Endothelial cell (in vitro differentiated cells): ENCODE results near the gene GPER1. TPM values are rescaled to one million over a fixed set of nuclear protein-coding genes. Genes with fewer than 3 reads are reported as not detected.

Source experiments
- DNase-seq: peaks from one replicate; pipeline ENCODE4 v3.0.0; 2021; ENCODE audit warnings: low spot score
- H3K27ac Mint-ChIP-seq: one replicate; pipeline ENCODE4 v1.8.0; 2021; ENCODE audit warnings: mixed read lengths, inconsistent platforms; ENCODE audit not compliant: unreplicated experiment
- H3K27me3 Mint-ChIP-seq: one replicate; pipeline ENCODE4 v1.8.0; 2021; ENCODE audit warnings: mild to moderate bottlenecking, moderate library complexity, mixed read lengths, inconsistent platforms; ENCODE audit not compliant: unreplicated experiment
- H3K36me3 Mint-ChIP-seq: one replicate; pipeline ENCODE4 v1.8.0; 2021; ENCODE audit warnings: mild to moderate bottlenecking, low read depth, mixed read lengths, inconsistent platforms; ENCODE audit not compliant: unreplicated experiment
- H3K4me1 Mint-ChIP-seq: one replicate; pipeline ENCODE4 v1.8.0; 2021; ENCODE audit warnings: mild to moderate bottlenecking, mixed read lengths, inconsistent platforms; ENCODE audit not compliant: unreplicated experiment
- H3K4me3 Mint-ChIP-seq: one replicate; pipeline ENCODE4 v1.8.0; 2021; ENCODE audit warnings: mild to moderate bottlenecking, mixed read lengths, inconsistent platforms; ENCODE audit not compliant: unreplicated experiment
- H3K9me3 Mint-ChIP-seq: one replicate; pipeline ENCODE4 v1.8.0; 2021; ENCODE audit warnings: mixed read lengths, inconsistent platforms; ENCODE audit not compliant: unreplicated experiment
- total RNA-seq: library from RNA; stranded (reverse); fragmentation: NEBNext Ultra II Directional; extraction: Animal tissue kit (Norgen Biotek cat#: 25700); gene quantifications from one replicate; pipeline ENCODE4 v1.2.1, GENCODE V29; 2021; ENCODE audit not compliant: unreplicated experiment
- TF ChIP-seq, protein P1 (sequence below): fragments of 200-600 bp; sonication (generic); IDR thresholded peaks from one replicate; pipeline ENCODE4 v1.5.0; 2021; ENCODE audit warnings: antibody characterized with exemption; ENCODE audit not compliant: unreplicated experiment

GPER1 gene
- total RNA-seq, 1 donor from 2014 or later, result 0.72 TPM

GRCh38 chr7:1094870-1095269 lies 7.0 kb downstream of the GPER1 start:
- H3K27me3 Mint-ChIP-seq, result peaks cover 7% of the 10 kb centered on the region
- no peak for DNase-seq
- no peaks in the 10 kb centered on the region for H3K9me3 Mint-ChIP-seq
- TF ChIP-seq, protein P1, sequence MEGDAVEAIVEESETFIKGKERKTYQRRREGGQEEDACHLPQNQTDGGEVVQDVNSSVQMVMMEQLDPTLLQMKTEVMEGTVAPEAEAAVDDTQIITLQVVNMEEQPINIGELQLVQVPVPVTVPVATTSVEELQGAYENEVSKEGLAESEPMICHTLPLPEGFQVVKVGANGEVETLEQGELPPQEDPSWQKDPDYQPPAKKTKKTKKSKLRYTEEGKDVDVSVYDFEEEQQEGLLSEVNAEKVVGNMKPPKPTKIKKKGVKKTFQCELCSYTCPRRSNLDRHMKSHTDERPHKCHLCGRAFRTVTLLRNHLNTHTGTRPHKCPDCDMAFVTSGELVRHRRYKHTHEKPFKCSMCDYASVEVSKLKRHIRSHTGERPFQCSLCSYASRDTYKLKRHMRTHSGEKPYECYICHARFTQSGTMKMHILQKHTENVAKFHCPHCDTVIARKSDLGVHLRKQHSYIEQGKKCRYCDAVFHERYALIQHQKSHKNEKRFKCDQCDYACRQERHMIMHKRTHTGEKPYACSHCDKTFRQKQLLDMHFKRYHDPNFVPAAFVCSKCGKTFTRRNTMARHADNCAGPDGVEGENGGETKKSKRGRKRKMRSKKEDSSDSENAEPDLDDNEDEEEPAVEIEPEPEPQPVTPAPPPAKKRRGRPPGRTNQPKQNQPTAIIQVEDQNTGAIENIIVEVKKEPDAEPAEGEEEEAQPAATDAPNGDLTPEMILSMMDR, result no peak
- peaks cover 14% of the 10 kb centered on the region for H3K4me1 Mint-ChIP-seq
- H3K36me3 Mint-ChIP-seq, result peaks cover 25% of the 10 kb centered on the region
- H3K27ac Mint-ChIP-seq, result peak overlapping the region; percentile 70
- no peak overlapping the region for H3K4me3 Mint-ChIP-seq

- H3K27ac Mint-ChIP-seq, result no peak overlapping the region
- H3K4me3 Mint-ChIP-seq, result no peak overlapping the region
- H3K36me3 Mint-ChIP-seq, result peaks cover 25% of the 10 kb centered on the region
- H3K4me1 Mint-ChIP-seq, result peaks cover 14% of the 10 kb centered on the region
- H3K27me3 Mint-ChIP-seq, result peaks cover 7% of the 10 kb centered on the region
- TF ChIP-seq, protein P1, result no peak
- no peaks in the 10 kb centered on the region for H3K9me3 Mint-ChIP-seq
- no peak for DNase-seq
These were observed 7.8 kb downstream of the GPER1 start for GRCh38 chr7:1095621-1096155.

DNA sequence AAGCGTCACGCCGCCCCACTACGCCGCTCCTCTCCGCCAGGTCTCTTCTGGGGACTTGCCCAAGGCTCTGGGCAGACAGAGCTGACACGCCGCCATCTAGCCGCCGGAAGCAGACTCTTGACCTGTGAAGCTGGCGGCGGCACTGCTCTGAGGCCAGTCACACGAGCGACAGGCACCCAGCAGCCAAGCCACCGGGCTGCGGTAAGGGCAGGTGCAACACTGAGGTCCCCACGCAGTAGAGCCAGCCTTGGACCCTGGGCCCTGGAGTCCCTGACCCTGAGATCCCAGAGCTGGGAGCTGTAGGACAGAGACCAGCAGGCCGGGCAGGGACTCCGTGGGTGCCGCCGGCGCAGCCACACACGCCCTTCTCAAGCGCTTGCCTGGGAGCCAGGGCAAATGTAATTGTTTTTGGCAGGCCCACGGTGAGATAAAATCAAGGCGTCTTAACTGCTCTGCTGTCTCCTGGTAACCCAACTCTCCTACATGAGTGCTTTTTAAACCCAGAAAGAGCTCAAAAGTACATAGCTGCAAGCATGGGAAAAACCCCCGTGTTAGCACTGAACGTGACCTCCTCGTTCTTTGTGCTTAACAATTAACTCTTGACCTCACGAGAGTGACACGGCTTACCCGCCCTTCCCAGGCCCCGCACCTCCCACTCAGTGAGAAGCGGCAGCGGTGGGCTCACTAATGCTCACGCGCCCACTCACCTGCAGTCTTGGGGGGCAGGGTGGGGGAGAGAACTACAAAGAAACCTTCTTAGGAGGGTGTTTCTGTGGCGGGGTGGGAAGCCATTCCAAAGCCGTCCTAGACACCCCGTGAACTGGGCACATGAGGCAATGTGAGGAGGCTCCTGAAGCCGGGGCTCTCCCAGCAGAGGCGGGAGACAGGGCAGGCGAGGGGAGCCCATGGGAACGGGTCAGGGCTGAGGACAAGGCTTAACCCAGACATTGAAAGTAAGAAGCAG lies 8.5 kb downstream of the GPER1 start:
- H3K9me3 Mint-ChIP-seq, result no peaks in the 10 kb centered on the region
- H3K27me3 Mint-ChIP-seq, result peaks cover 8% of the 10 kb centered on the region
- no peak for DNase-seq
- peaks cover 25% of the 10 kb centered on the region for H3K36me3 Mint-ChIP-seq
- H3K4me3 Mint-ChIP-seq, result no peak overlapping the region
- TF ChIP-seq, protein P1, result no peak
- H3K4me1 Mint-ChIP-seq, result peaks cover 14% of the 10 kb centered on the region
- no peak overlapping the region for H3K27ac Mint-ChIP-seq

DNA sequence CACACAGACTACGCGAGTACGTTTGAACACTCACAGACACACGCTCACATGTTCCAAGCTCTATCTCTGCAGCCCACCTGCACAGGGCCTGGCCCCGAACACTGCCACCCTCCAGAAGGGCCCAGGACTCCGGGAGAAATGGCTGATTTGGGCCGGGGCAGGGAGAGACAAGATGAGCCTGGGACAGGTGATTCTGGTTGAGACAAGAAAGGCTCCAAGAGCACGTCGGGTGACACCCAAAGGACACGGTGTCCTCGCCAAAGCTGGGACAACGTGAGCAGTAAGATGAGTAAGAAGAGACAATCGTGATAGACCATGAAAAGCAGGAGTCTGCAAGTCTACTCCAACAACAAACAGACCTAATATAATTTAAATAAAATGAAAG lies 9.2 kb downstream of the GPER1 start:
- Mint-ChIP-seq H3K4me1 (peaks cover 14% of the 10 kb centered on the region), H3K27me3 (peaks cover 10% of the 10 kb centered on the region), H3K27ac (peak overlapping the region; percentile 7), H3K36me3 (peaks cover 22% of the 10 kb centered on the region), H3K9me3 (no peaks in the 10 kb centered on the region), H3K4me3 (no peak overlapping the region)
- DNase-seq, result no peak
- TF ChIP-seq, protein P1, result no peak
